ACC112 (cell line): ENCODE results near the gene NEDD4.
"Not testable (repeated sequence)": the region's sequence is repeated elsewhere in the genome, so short reads cannot be mapped to it uniquely, and the experiment has no call there.

ENCODE experiments used
- H2AFZ ChIP-seq: fragments of 200-600 bp; sonication (generic); one replicate; pipeline ENCODE4 v1.6.0; 2017; ENCODE audit warnings: antibody characterized with exemption, low read length; ENCODE audit not compliant: unreplicated experiment
- H3K27ac ChIP-seq: fragments of 200-600 bp; sonication (generic); 2 replicates; pipeline ENCODE4 v1.5.1; 2014; ENCODE audit warnings: low read depth, mild to moderate bottlenecking, antibody characterized with exemption, low read length, moderate library complexity
- H3K27me3 ChIP-seq: fragments of 200-600 bp; sonication (generic); 2 replicates; pipeline ENCODE4 v1.6.1; 2014; ENCODE audit warnings: mild to moderate bottlenecking, antibody characterized with exemption, low read length, moderate library complexity, mixed read lengths; ENCODE audit not compliant: insufficient read depth
- H3K36me3 ChIP-seq: fragments of 200-600 bp; sonication (generic); 2 replicates; pipeline ENCODE4 v1.6.1; 2016; ENCODE audit warnings: mild to moderate bottlenecking, antibody characterized with exemption, low read length, moderate library complexity, mixed read lengths; ENCODE audit not compliant: insufficient read depth
- H3K4me1 ChIP-seq: fragments of 200-600 bp; sonication (generic); one replicate; pipeline ENCODE4 v1.6.1; 2016; ENCODE audit warnings: low read length, mixed read lengths; ENCODE audit not compliant: insufficient read depth, unreplicated experiment, control insufficient read depth
- H3K4me3 ChIP-seq: fragments of 200-600 bp; sonication (generic); 2 replicates; pipeline ENCODE4 v1.5.1; 2014; ENCODE audit warnings: mild to moderate bottlenecking, low read depth, low read length
- H3K79me2 ChIP-seq: fragments of 200-600 bp; sonication (generic); one replicate; pipeline ENCODE4 v1.6.0; 2016; ENCODE audit warnings: low read length; ENCODE audit not compliant: control insufficient read depth, unreplicated experiment, insufficient read depth

Gene NEDD4

DNA sequence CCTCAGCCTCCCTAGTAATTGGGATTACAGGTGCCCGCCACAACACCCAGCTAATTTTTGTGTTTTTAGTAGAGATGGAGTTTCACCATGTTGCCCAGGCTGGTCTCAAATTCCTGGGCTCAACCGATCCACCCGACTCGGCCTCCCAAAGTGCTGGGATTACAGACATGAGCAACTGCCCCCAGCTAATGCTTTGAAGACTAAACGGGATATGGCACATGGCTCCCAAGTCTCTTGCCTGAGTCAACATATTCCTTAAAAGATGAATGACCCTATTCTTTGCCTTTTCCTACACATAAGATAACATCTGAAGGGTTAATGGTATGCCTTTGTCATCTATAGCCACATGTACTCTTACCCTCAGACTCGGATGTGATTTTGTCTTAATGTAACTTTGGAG, 38.4 kb upstream of the NEDD4 start:
- Histone ChIP-seq H3K4me3 (no peak overlapping the region), H3K79me2 (no peaks in the 10 kb centered on the region), H2AFZ (no peak overlapping the region), H3K36me3 (no peaks in the 10 kb centered on the region), H3K27ac (no peak overlapping the region), H3K4me1 (no peaks in the 10 kb centered on the region), H3K27me3 (no peaks in the 10 kb centered on the region)

GRCh38 chr15:56031402-56031801, 38.0 kb upstream of the NEDD4 start:
- no peak overlapping the region for H2AFZ ChIP-seq

DNA sequence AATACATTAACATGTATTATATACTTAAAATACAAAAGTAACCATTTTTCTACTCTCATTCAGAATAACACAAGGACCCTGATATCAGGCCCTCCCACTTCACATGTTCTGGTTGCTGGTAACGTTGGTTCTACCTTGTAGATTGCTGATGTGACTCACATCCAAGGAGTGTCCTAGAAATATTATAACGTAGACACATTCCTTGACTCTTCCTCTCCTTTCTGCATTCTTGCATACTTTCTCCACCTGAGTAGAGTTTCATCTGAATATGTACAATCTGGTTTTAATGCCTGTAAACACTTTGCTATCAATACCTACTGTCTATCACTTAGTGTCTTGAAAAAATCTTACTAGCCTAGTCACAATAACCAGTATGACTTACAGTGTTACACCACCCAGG, 35.0 kb upstream of the NEDD4 start:
- no peaks in the 10 kb centered on the region for H3K79me2 ChIP-seq
- no peaks in the 10 kb centered on the region for H3K4me1 ChIP-seq
- H2AFZ ChIP-seq: no peak overlapping the region
- H3K4me3 ChIP-seq: no peak overlapping the region
- H3K36me3 ChIP-seq: no peaks in the 10 kb centered on the region
- H3K27ac ChIP-seq: no peak overlapping the region
- no peaks in the 10 kb centered on the region for H3K27me3 ChIP-seq

More at GRCh38 chr15:56031402-56031801, 38.0 kb upstream of the NEDD4 start:
- no peaks in the 10 kb centered on the region for H3K27me3 ChIP-seq
- H3K79me2 ChIP-seq: no peaks in the 10 kb centered on the region
- H3K4me1 ChIP-seq: no peaks in the 10 kb centered on the region
- no peaks in the 10 kb centered on the region for H3K36me3 ChIP-seq
- H3K4me3 ChIP-seq: no peak overlapping the region
- H3K27ac ChIP-seq: no peak overlapping the region

DNA sequence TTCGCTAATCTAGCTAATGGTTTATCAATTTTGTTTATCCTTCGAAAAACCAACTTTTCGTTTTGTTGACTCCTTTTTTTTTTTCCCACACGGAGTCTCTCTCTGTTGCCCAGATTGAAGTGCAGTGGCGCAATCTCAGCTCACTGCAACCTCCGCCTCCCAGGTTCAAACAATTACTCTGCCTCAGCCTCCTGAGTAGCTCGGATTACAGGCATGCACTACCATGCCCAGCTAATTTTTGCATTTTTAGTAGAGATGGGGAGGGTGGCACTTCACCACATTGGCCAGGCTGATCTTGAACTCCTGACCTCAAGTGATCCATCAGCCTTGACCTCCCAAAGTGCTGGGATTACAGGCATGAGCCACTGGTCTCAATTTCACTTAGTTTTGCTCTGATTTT, 29.7 kb upstream of the NEDD4 start:
- H3K27me3 ChIP-seq, H3K4me1 ChIP-seq, H3K27ac ChIP-seq, H2AFZ ChIP-seq, H3K36me3 ChIP-seq, H3K79me2 ChIP-seq, H3K4me3 ChIP-seq: not testable (repeated sequence)

DNA sequence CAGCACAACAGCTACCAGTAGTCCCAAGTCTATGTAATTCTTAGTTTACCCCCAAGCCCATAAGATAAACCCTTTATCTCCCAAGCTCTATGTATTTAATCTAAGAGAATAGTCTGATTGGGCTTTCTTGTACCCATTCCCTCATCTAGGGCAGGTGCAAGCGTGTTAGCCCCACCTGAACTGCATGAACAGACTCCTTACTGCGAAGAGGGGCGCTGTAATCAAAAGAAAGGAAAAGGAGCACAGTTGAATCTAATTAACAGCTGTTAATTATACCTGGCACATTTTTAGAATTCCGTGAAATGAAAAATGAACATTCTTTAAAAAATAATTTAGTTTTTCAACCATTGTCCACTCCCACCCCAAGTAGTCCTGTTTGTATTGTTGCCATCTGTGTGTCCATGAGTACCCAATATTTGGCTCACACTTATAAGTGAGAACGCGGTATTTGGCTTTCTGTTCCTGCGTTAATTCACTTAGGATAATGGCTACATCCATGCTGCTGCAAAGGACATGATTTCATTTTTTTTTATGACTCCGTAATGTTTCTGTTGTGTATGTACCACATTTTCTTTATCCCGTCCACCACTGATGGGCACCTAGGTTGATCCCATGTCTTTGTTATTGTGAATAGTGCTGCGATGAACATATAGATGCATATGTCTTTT, 26.5 kb upstream of the NEDD4 start:
- Histone ChIP-seq H3K27me3 (no peaks in the 10 kb centered on the region; the same call in 1 of the 2 replicates), H3K4me1 (no peaks in the 10 kb centered on the region), H3K36me3 (no peaks in the 10 kb centered on the region), H2AFZ (no peak overlapping the region), H3K27ac (no peak overlapping the region), H3K4me3 (no peak overlapping the region), H3K79me2 (no peaks in the 10 kb centered on the region)

- no peaks in the 10 kb centered on the region for H3K79me2 ChIP-seq
- no peak overlapping the region for H2AFZ ChIP-seq
- H3K27me3 ChIP-seq: no peaks in the 10 kb centered on the region; the same call in 1 of the 2 replicates
- H3K4me1 ChIP-seq: no peaks in the 10 kb centered on the region
- H3K27ac ChIP-seq: no peak overlapping the region
- H3K4me3 ChIP-seq: no peak overlapping the region
- no peaks in the 10 kb centered on the region for H3K36me3 ChIP-seq
Observed at GRCh38 chr15:56019060-56019793, 25.8 kb upstream of the NEDD4 start.

GRCh38 chr15:56017920-56018319, 24.5 kb upstream of the NEDD4 start:
- Histone ChIP-seq H2AFZ (no peak overlapping the region), H3K79me2 (no peaks in the 10 kb centered on the region), H3K4me1 (no peaks in the 10 kb centered on the region), H3K4me3 (no peak overlapping the region), H3K27ac (no peak overlapping the region), H3K27me3 (no peaks in the 10 kb centered on the region; the same call in 1 of the 2 replicates), H3K36me3 (no peaks in the 10 kb centered on the region)

DNA sequence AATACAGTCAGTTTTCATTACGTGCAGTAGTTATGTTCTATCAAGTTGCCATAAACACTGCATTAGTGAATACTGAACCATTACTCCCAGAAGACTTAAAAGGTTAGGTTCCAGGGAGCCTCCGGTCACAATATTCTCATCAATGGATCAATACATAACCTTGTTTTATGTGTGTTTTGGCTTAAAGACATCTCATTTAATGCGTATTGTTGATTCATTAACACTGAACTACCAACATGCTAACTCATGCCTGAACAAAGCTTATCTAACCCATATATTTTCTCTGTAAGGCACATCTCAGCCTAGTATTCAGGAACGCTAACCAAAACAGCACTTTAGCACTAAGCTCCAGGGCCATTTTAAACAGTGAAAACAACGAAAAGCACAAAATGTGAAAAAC, 24.1 kb upstream of the NEDD4 start:
- H3K79me2 ChIP-seq: no peaks in the 10 kb centered on the region
- no peak overlapping the region for H2AFZ ChIP-seq
- H3K27ac ChIP-seq: no peak overlapping the region
- H3K27me3 ChIP-seq: no peaks in the 10 kb centered on the region; the same call in 1 of the 2 replicates
- H3K4me3 ChIP-seq: no peak overlapping the region
- H3K36me3 ChIP-seq: no peaks in the 10 kb centered on the region
- H3K4me1 ChIP-seq: no peaks in the 10 kb centered on the region

DNA sequence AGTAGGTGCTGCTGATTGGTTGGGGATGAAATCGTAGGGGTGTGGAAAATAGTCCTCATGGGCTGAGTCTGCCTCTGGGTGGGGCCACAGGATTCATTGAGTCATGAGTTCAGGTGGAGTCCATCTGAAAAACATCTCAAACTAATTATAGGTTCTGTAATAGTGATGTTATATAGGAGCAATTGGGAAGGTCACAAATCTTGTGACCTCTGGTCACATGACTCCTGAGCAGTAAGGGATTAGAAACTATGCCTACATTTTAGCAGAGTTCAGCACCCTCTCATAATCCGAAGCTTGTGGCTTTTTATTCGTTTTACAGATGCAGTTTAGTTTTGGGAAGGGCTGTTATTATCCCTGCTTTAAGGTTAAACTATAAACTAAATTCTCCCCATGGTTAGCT, 22.9 kb upstream of the NEDD4 start:
- no peak overlapping the region for H3K4me3 ChIP-seq

GRCh38 chr15:56014677-56015076, 21.3 kb upstream of the NEDD4 start:
- Histone ChIP-seq H3K4me1 (no peaks in the 10 kb centered on the region), H3K27ac (no peak overlapping the region), H3K36me3 (no peaks in the 10 kb centered on the region), H3K4me3 (no peak overlapping the region), H2AFZ (no peak overlapping the region), H3K79me2 (no peaks in the 10 kb centered on the region), H3K27me3 (no peaks in the 10 kb centered on the region; the same call in 1 of the 2 replicates)

More for the DNA sequence above, 22.9 kb upstream of the NEDD4 start:
- no peaks in the 10 kb centered on the region for H3K36me3 ChIP-seq
- no peak overlapping the region for H3K27ac ChIP-seq
- no peaks in the 10 kb centered on the region for H3K4me1 ChIP-seq
- no peaks in the 10 kb centered on the region for H3K79me2 ChIP-seq
- no peaks in the 10 kb centered on the region; the same call in 1 of the 2 replicates for H3K27me3 ChIP-seq
- H2AFZ ChIP-seq: no peak overlapping the region

- not testable (repeated sequence) for H3K4me1 ChIP-seq
- H3K27ac ChIP-seq: peak overlapping the region; percentile 52; the same call in 1 of the 2 replicates
Observed at GRCh38 chr15:56007053-56007452, 13.6 kb upstream of the NEDD4 start.

More at GRCh38 chr15:56007053-56007452, 13.6 kb upstream of the NEDD4 start:
- not testable (repeated sequence) for H3K36me3 ChIP-seq, H3K27me3 ChIP-seq, H3K79me2 ChIP-seq
- H2AFZ ChIP-seq: peak overlapping the region; percentile 97
- H3K4me3 ChIP-seq: peak overlapping the region; percentile 82
